HG03342 (cell line): ENCODE data around the gene AP2B1.
"Not testable (repeated sequence)": the region's sequence is repeated elsewhere in the genome, so short reads cannot be mapped to it uniquely, and the experiment has no call there.

Experiments
- ATAC-seq: cut with Tn5 transposase; IDR thresholded peaks from one replicate; pipeline ENCODE4 v1.9.1; 2021; ENCODE audit warnings: mild to moderate bottlenecking, moderate library complexity; ENCODE audit not compliant: unreplicated experiment

Gene AP2B1

DNA sequence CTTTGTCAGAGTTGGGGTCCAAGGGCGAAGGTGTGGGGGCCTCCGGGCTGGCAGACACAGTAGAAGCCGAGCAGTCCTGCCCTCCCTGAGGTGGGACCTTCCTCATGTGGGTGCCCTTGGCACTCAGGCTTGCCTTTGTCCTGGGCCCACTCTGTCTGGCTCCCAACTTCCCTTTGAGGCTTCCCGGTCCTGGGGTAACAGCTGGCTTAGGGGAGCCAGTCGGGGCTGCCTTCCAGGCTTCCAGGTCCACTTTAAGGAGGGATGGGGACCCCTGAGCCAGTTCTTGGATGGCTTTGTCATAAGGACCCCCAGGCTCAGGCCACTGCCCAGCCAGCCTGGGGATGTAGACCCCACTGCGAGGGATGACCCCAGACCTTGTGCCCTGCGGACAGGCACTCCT lies 158.1 kb downstream of the AP2B1 start:
- ATAC-seq: no peak

- no peak for ATAC-seq
These were observed 158.7 kb downstream of the AP2B1 start for GRCh38 chr17:35745749-35746320.

- no peak for ATAC-seq
These were observed 160.5 kb downstream of the AP2B1 start for GRCh38 chr17:35747540-35748017.

DNA sequence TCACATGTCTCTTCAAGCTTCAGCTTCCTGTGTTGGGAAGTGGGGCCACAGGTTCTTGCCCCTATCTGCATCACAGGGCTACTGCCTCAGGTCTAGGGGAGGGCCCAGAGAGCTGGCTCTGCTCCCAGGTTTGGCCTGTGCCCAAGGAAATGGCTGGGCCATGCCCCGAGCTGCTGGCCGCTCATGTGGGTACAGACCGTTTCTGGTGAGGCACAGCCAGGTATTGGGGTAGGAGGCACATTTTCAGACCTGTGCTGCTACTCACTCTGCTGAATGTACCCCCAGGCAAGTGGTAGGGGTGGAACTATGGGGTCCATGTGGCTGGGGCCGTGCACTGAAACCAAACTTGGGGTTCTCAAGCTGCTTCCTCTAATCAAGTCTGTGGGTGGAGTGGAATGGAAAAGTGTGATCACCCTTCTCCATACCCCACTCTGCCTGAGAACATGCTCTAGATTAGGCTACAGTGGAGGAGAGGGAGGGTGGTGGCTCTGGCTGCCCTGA lies 161.3 kb downstream of the AP2B1 start:
- ATAC-seq: no peak

- ATAC-seq: no peak
These were observed 161.9 kb downstream of the AP2B1 start for GRCh38 chr17:35748979-35749378.

DNA sequence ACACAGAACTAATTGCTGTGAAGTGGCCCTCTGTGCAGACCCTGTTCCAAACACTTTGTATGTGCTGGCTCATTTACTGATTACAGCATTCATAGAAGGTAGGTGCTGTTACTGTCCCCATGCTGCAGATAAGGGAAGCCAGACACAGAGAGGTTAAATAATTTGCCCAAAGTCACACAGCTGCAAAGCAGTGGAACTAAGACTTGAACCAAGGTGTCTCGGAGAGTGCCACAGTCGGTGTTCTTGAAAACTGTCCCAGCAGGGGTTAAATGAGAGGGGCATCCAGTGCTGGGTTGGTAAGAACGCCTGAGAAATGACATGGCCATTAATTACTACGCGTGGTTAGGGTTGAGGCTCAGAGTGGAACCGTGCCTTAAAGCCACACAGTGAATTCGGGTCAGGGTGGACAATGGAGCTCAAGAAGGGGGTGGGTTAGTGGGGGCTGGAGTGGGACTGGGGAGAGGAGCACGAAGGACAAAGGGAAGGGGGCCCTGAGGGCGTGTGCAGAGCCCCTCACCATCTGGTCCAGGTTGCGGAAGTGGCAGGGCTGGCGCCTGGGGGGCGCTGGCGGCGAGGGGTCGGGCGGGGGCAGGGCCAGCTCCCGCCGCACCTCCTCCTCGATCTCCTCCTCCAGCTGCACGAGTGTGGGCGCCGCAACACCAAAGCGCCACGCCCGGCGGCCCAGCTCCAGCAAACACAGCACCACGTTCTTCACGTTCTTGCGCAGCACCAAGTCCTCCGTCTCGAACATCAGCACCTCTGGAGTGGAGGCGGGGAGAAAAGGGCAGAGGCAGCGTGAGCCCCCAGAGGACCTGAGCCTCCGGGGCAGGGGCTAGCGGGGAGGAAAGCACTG lies 162.7 kb downstream of the AP2B1 start:
- no peak for ATAC-seq

DNA sequence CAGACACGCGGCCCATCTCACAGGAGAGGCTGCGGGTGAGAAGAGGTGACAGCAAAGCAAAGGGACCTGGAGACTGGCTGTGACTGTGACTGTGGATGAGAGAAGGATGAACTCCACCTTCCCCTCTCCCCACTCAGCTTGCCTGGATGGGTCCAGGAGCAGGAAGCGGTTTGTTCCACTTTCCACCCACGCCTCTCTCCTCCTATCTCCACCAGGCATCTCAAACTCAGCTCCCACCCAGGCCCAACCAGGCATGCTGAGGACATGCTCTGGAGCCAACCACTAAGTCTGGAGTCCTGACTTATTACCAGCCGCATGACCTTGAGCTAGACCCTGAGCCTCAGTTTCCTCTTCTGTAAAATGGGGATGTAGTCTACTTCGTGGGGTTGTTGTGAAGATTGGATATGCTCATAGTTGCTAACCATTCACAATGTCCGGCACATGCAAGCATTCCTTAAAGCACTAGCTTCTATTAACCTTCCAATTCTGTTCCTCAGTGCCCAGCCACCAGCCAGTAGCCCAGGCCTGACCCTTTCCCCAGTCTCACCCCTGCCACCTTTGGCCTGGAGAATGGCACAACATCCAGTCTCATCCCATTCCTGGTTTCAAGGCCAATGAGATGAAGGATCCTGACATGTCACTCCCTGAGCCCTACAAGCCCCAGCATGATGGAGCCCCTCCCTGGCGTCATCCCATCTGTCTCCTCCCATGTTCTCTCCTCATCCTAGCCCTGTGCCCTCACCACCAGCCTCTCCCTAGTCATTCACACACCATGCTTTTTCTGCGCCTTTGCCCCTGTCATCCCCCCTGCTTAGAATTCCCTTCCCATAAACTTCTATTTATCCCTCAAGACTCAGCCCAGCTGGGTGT lies 163.6 kb downstream of the AP2B1 start:
- ATAC-seq: no peak

- ATAC-seq: not testable (repeated sequence)
These were observed 164.4 kb downstream of the AP2B1 start for GRCh38 chr17:35751541-35751940.

DNA sequence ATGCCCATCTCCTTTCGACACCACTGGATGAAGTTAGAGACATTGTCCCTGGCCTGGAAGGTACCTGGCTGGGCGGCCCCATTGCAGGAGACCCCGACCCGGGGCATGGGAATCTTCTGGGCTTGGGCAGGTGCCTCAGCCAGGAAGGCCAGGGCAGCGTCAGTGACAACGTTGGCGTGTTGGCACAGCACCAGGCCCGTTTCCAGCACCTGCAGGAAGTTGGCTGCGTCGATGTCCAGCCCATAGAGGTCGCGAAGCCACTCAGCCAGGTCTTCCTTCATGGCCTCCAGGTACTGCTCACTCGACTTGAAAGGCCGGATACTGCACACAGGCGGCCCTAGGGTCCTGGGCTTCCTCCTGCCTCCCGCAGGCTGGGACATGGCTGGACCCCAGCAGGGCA lies 165.3 kb downstream of the AP2B1 start:
- no peak for ATAC-seq

DNA sequence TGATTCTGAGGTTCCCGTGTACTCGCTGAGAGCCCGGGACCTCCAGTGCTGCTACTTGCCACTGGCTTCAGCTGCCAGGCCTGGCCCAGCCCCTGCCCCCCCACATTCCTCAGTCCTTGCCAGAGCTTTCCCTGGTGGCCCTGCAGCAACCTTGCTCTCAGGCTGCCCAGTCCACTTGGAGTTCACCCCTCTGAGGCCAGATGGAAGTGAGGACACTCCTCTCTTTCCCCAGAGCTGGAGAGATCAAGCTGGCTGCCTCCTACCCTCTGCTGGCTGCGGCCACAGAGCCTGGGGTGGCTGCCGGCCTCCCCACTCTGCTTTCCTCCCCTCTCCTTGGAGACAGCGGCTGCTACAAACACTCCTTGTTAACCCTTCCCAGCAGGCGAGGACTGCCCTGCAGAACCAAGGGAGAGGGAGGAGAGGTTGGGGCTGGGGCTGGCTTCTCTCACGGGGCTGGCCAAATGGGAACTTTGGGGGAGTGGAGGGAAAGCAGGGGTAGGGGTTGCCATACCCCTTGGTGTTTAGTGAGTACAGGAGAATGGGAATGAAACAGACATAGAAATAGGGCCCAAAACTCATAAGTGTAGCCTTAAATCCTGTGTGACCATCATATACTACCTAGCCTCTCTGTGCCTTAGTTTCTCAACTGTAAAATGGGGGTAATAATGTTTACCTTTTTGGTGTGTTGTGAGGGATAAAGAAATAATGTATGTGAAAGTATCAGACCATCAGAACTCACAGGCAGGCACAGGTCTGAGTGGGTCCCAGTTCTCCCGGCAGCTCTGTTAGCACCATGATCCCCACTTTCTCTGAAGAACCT lies 166.0 kb downstream of the AP2B1 start, which contains the start of gene GAS2L2:
TSS of gene GAS2L2 (minus strand) at position 295 of the 820 bp plus-strand sequence. CDS start 389 bp downstream, outside the sequence.
- ATAC-seq: no peak

DNA sequence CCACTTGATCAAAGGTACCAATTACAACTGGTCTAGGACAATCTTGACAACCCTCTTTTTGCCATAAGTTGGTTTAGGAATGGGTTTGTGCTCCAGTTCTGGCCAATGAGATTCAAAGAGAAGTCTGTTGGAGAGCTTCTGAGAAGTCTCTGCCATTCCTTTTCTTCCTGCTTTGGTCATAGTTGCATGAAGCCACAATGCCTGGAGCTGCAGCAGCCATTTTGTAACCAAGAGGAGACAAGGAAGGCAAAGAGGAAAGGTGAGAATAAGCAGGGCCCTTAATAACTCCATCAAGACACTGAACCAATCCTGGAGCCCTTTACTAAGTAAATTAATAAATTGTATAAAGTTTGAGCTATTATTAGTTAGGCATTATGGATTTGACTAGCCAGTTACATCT lies 170.1 kb downstream of the AP2B1 start:
- no peak for ATAC-seq

DNA sequence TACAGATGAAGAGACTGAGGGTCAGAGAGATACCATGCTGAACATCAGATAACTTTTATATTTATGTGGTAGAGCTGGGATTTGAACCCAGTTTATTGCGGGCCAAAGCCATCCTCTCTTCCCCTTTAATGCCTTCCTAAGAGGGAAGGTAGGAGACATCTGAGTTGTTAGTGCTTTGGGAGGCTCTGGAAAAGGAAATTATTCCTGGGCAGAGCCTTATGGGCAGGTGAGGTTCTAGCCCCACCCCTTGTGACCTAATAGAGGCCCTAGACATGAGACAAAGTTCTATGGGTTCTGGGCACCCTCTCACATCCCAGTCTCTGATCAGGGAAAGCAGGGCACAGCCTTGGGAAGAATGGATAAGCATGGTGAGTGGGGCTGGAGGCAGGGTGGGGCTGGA lies 173.5 kb downstream of the AP2B1 start, which contains the start of gene C17orf50:
TSS of gene C17orf50 (plus strand) at position 301 of the 400 bp plus-strand sequence. CDS start at position 356, 55 bp downstream.
- ATAC-seq: no peak

DNA sequence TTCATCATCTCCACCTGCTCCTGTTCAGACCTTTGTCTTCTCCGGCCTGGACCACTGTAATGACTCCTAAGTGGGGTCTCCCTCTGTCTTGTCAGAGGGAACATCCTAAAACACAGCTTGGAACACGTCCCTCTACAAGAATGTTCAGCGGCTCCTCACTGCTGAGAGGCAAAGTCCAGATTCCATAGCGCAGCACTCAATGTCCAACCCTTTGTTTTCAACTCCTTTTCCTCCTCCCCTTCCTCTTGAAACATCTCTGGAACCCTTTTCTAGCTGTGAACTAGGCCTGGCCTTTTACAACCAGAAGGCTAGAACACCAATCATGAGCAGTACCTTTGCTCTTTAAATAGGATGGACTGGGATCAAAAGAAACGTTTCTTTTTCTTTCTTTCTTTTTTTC lies 174.5 kb downstream of the AP2B1 start:
- no peak for ATAC-seq

DNA sequence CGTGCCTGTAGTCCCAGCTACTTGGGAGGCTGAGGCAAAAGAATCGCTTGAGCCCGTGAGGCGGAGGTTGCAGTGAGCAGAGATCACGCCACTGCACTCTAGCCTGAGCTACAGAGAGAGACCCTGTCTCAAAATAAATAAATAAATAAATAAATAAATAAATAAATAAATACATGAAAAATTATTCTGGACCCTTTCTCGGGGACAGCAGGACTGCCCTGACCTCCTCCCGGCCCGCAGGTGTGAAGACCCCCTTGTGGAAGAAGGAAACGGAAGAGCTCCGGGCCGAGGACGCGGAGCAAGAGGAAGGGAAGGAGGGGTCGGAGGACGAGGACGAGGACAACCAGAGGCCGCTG lies 176.6 kb downstream of the AP2B1 start:
- ATAC-seq: no peak

- ATAC-seq: peak; percentile 89
These were observed 177.2 kb downstream of the AP2B1 start for GRCh38 chr17:35764123-35764991.

- ATAC-seq: no peak
These were observed 178.1 kb downstream of the AP2B1 start for GRCh38 chr17:35765086-35765710.

DNA sequence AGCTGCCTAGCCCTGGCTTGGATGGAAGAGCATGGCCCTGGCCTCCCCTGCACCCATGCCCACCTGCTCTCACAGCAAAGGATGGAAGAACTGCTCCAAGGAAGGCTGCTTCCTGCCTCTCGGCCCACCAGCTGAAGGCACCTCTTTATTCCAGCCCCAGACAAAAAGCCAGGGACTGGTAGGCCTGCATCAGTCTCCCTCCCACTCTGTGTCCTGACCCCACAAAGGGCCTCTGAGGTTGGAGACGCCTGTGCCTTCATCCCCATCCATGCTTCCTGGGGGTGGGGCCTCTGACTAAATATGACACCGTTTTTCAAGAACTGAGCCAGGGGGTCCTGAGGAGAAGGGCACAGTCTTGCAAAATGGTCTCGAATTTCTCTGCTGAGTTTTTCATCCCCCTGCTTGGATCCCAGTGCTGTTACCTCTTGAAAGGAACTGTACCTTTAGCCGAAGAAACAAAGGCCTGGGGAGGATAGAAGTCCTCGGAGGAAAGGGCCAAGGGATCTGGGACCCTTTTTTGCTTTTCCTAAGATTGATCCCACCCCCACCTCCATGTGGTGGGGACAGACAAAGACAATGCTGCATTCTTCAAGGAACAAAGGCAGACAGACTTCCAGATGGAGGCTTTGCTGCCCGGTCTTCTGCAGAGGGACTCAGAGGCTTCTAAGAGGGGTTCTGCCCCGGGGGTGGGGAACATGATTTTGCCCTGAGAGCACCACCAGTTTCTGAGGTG lies 178.8 kb downstream of the AP2B1 start:
- no peak for ATAC-seq

GRCh38 chr17:35766489-35766877 lies 179.4 kb downstream of the AP2B1 start:
- ATAC-seq: no peak
